Ovary (tissue), 3 donors: ENCODE results near the gene AIF1L.

Experiments
- EP300 ChIP-seq: sonication (generic); formaldehyde crosslinking; IDR thresholded peaks from one replicate; pipeline ENCODE4 v1.6.1; 2017; ENCODE audit warnings: antibody characterized with exemption
- POLR2A ChIP-seq: fragments of 450-650 bp; IDR thresholded peaks from one replicate; pipeline ENCODE4 v1.6.1; 2017; ENCODE audit warnings: antibody characterized with exemption, mild to moderate bottlenecking, moderate library complexity
- TF ChIP-seq, protein P1 (sequence below), 3 donors: fragments of 450-650 bp in 2 of 3; fragments of 200-600 bp in 1 of 3; IDR thresholded peaks; one replicate each; pipeline versions ENCODE4 v1.5.1 to v1.8.0; 2016 to 2022; ENCODE audit warnings: antibody characterized with exemption in 3 of 3, mild to moderate bottlenecking in 1 of 3
- donor health status: DM: no; HTN: no; CAD: no.

DNA sequence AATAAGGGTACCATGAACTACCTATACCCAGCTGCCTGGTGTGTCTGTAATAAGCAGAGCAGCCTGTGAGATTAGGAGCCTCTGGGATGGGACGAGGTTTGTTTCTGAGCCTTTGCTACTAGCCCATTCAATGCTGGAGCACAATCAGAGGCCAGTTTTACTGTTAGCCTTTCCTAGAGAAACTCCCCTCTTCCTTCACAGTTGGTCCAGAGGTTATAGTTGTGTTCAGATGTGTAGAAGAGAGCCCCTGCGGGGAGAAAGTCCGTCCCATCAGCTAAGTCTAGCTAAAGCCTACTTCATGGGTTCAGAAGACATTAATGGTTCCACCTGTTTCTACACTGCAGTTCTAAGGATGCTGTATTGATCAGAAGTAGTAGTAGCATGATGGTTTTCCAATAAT is 45.8 kb downstream of the AIF1L start:
- TF ChIP-seq, protein P1, sequence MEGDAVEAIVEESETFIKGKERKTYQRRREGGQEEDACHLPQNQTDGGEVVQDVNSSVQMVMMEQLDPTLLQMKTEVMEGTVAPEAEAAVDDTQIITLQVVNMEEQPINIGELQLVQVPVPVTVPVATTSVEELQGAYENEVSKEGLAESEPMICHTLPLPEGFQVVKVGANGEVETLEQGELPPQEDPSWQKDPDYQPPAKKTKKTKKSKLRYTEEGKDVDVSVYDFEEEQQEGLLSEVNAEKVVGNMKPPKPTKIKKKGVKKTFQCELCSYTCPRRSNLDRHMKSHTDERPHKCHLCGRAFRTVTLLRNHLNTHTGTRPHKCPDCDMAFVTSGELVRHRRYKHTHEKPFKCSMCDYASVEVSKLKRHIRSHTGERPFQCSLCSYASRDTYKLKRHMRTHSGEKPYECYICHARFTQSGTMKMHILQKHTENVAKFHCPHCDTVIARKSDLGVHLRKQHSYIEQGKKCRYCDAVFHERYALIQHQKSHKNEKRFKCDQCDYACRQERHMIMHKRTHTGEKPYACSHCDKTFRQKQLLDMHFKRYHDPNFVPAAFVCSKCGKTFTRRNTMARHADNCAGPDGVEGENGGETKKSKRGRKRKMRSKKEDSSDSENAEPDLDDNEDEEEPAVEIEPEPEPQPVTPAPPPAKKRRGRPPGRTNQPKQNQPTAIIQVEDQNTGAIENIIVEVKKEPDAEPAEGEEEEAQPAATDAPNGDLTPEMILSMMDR (IDR thresholded peaks at IDR 0.05): no peak
- TF ChIP-seq POLR2A (no peak), EP300 (no peak)
